ENCODE measurements around the gene BLOC1S3.

GRCh38 chr19:45202637-45203036, 24.1 kb downstream of the BLOC1S3 start:
- TF ChIP-seq POLR2AphosphoS5 (IDR thresholded peaks at IDR 0.05; ENCODE audit: low read depth, low read length), result no peak
- no peak for TF ChIP-seq REST (IDR thresholded peaks at IDR 0.05; ENCODE audit: insufficient read depth in 1 of 2, low read depth in 2 of 2, low read length in 2 of 2)
